Activated T-cell treated with anti-CD3 and anti-CD28 coated beads, Interleukin-2, amount 50 U/mL, for 4 hours (primary cell): Measurements from ENCODE around the gene PGM1. TPM values are rescaled to one million over a fixed set of nuclear protein-coding genes. Genes with fewer than 3 reads are reported as not detected.

Experiments used
- ATAC-seq, 2 donors: fragments of 200-7000 bp; cut with Tn5 transposase; one replicate each; pipeline ENCODE4 v1.10.0; 2021
- DNase-seq: peaks from one replicate; pipeline ENCODE4 v3.0.0-alpha.2; 2020
- H3K27me3 Mint-ChIP-seq: one replicate; pipeline ENCODE4 v1.8.0; 2021; ENCODE audit warnings: low read depth, mixed read lengths
- H3K36me3 Mint-ChIP-seq: one replicate; pipeline ENCODE4 v1.8.0; 2022; ENCODE audit warnings: mixed read lengths; ENCODE audit not compliant: insufficient read depth
- H3K4me1 Mint-ChIP-seq: one replicate; pipeline ENCODE4 v1.8.0; 2021; ENCODE audit warnings: low read depth, mixed read lengths
- H3K4me3 Mint-ChIP-seq: one replicate; pipeline ENCODE4 v1.8.0; 2021; ENCODE audit warnings: mild to moderate bottlenecking, moderate library complexity, mixed read lengths
- H3K9me3 Mint-ChIP-seq: one replicate; pipeline ENCODE4 v1.8.0; 2021; ENCODE audit warnings: mixed read lengths
- total RNA-seq, 3 donors: library from RNA; stranded (reverse); gene quantifications; one replicate each; pipeline ENCODE4 v1.2.1, GENCODE V29; 2021

The PGM1 gene
- total RNA-seq, 3 donors from 2014 or later: 21.0 to 25.6 (median 23.8) TPM

GRCh38 chr1:63632110-63632509 is 38.9 kb downstream of the PGM1 start:
- no peak for DNase-seq
- Mint-ChIP-seq H3K4me1 (peaks cover 2% of the 10 kb centered on the region), H3K36me3 (peaks cover 45% of the 10 kb centered on the region), H3K4me3 (no peak overlapping the region), H3K9me3 (no peaks in the 10 kb centered on the region), H3K27me3 (no peaks in the 10 kb centered on the region)
- ATAC-seq: no peak

GRCh38 chr1:63633281-63633680 is 40.1 kb downstream of the PGM1 start:
- no peak overlapping the region for H3K4me3 Mint-ChIP-seq

GRCh38 chr1:63634471-63634870 is 41.3 kb downstream of the PGM1 start:
- Mint-ChIP-seq H3K4me1 (no peaks in the 10 kb centered on the region), H3K4me3 (no peak overlapping the region), H3K36me3 (peaks cover 62% of the 10 kb centered on the region), H3K27me3 (no peaks in the 10 kb centered on the region), H3K9me3 (no peaks in the 10 kb centered on the region)
- no peak for DNase-seq
- no peak for ATAC-seq

More at GRCh38 chr1:63633281-63633680, 40.1 kb downstream of the PGM1 start:
- no peaks in the 10 kb centered on the region for H3K9me3 Mint-ChIP-seq
- no peaks in the 10 kb centered on the region for H3K27me3 Mint-ChIP-seq
- no peaks in the 10 kb centered on the region for H3K4me1 Mint-ChIP-seq
- DNase-seq (no peak), ATAC-seq (no peak)
- H3K36me3 Mint-ChIP-seq: peaks cover 55% of the 10 kb centered on the region

GRCh38 chr1:63635681-63636080 is 42.5 kb downstream of the PGM1 start:
- Mint-ChIP-seq H3K9me3 (no peaks in the 10 kb centered on the region), H3K36me3 (peaks cover 68% of the 10 kb centered on the region), H3K4me3 (no peak overlapping the region), H3K4me1 (no peaks in the 10 kb centered on the region), H3K27me3 (no peaks in the 10 kb centered on the region)
- no peak for DNase-seq
- ATAC-seq: no peak

- no peaks in the 10 kb centered on the region for H3K9me3 Mint-ChIP-seq
- H3K4me1 Mint-ChIP-seq: no peaks in the 10 kb centered on the region
- DNase-seq (no peak), ATAC-seq (no peak)
- no peaks in the 10 kb centered on the region for H3K27me3 Mint-ChIP-seq
- no peak overlapping the region for H3K4me3 Mint-ChIP-seq
- H3K36me3 Mint-ChIP-seq: peaks cover 68% of the 10 kb centered on the region
Observed at GRCh38 chr1:63636192-63637105, 43.2 kb downstream of the PGM1 start.

- DNase-seq (no peak), ATAC-seq (no peak)
- H3K4me1 Mint-ChIP-seq: no peaks in the 10 kb centered on the region
- H3K27me3 Mint-ChIP-seq: no peaks in the 10 kb centered on the region
- peaks cover 57% of the 10 kb centered on the region for H3K36me3 Mint-ChIP-seq
- no peak overlapping the region for H3K4me3 Mint-ChIP-seq
- no peaks in the 10 kb centered on the region for H3K9me3 Mint-ChIP-seq
Observed at GRCh38 chr1:63638471-63638870, 45.3 kb downstream of the PGM1 start.

- Mint-ChIP-seq H3K9me3 (no peaks in the 10 kb centered on the region), H3K4me1 (no peaks in the 10 kb centered on the region), H3K4me3 (no peak overlapping the region), H3K36me3 (peaks cover 57% of the 10 kb centered on the region), H3K27me3 (no peaks in the 10 kb centered on the region)
- ATAC-seq (no peak), DNase-seq (no peak)
Observed at GRCh38 chr1:63638875-63639274, 45.7 kb downstream of the PGM1 start.

GRCh38 chr1:63640633-63641567 is 47.7 kb downstream of the PGM1 start:
- H3K4me3 Mint-ChIP-seq: no peak overlapping the region
- no peak for DNase-seq
- H3K9me3 Mint-ChIP-seq: no peaks in the 10 kb centered on the region
- no peak for ATAC-seq
- peaks cover 49% of the 10 kb centered on the region for H3K36me3 Mint-ChIP-seq
- no peaks in the 10 kb centered on the region for H3K27me3 Mint-ChIP-seq
- no peaks in the 10 kb centered on the region for H3K4me1 Mint-ChIP-seq

GRCh38 chr1:63641615-63642014 is 48.4 kb downstream of the PGM1 start:
- Mint-ChIP-seq H3K4me3 (no peak overlapping the region), H3K27me3 (no peaks in the 10 kb centered on the region), H3K9me3 (no peaks in the 10 kb centered on the region), H3K36me3 (peaks cover 48% of the 10 kb centered on the region), H3K4me1 (no peaks in the 10 kb centered on the region)
- DNase-seq (no peak), ATAC-seq (no peak)

GRCh38 chr1:63642901-63643300 is 49.7 kb downstream of the PGM1 start:
- no peak overlapping the region for H3K4me3 Mint-ChIP-seq
- ATAC-seq: no peak
- H3K27me3 Mint-ChIP-seq: no peaks in the 10 kb centered on the region
- no peaks in the 10 kb centered on the region for H3K4me1 Mint-ChIP-seq
- H3K36me3 Mint-ChIP-seq: peaks cover 38% of the 10 kb centered on the region
- H3K9me3 Mint-ChIP-seq: no peaks in the 10 kb centered on the region
- no peak for DNase-seq

GRCh38 chr1:63643517-63643916 is 50.3 kb downstream of the PGM1 start:
- ATAC-seq (no peak), DNase-seq (no peak)
- H3K27me3 Mint-ChIP-seq: no peaks in the 10 kb centered on the region
- no peaks in the 10 kb centered on the region for H3K4me1 Mint-ChIP-seq
- no peaks in the 10 kb centered on the region for H3K9me3 Mint-ChIP-seq
- peaks cover 36% of the 10 kb centered on the region for H3K36me3 Mint-ChIP-seq
- H3K4me3 Mint-ChIP-seq: no peak overlapping the region

- Mint-ChIP-seq H3K4me3 (no peak overlapping the region), H3K9me3 (no peaks in the 10 kb centered on the region), H3K4me1 (no peaks in the 10 kb centered on the region), H3K36me3 (peaks cover 35% of the 10 kb centered on the region), H3K27me3 (no peaks in the 10 kb centered on the region)
- ATAC-seq: no peak
- DNase-seq: no peak
Observed at GRCh38 chr1:63643926-63644325, 50.7 kb downstream of the PGM1 start.

- DNase-seq: no peak
- no peak for ATAC-seq
- H3K27me3 Mint-ChIP-seq: no peaks in the 10 kb centered on the region
- no peaks in the 10 kb centered on the region for H3K9me3 Mint-ChIP-seq
- H3K36me3 Mint-ChIP-seq: peaks cover 28% of the 10 kb centered on the region
- peaks cover 2% of the 10 kb centered on the region for H3K4me1 Mint-ChIP-seq
- no peak overlapping the region for H3K4me3 Mint-ChIP-seq
Observed at GRCh38 chr1:63645317-63645716, 52.1 kb downstream of the PGM1 start.

GRCh38 chr1:63648689-63649088 is 55.5 kb downstream of the PGM1 start:
- peaks cover 31% of the 10 kb centered on the region for H3K4me1 Mint-ChIP-seq
- H3K9me3 Mint-ChIP-seq: no peaks in the 10 kb centered on the region
- no peak overlapping the region for H3K4me3 Mint-ChIP-seq
- H3K36me3 Mint-ChIP-seq: peaks cover 18% of the 10 kb centered on the region
- ATAC-seq (no peak), DNase-seq (no peak)
- no peaks in the 10 kb centered on the region for H3K27me3 Mint-ChIP-seq
